Body of pancreas (tissue), 4 donors: ENCODE results near the gene SLC2A5. TPM values are rescaled to one million over a fixed set of nuclear protein-coding genes. Genes with fewer than 3 reads are reported as not detected.

Experiments used
- ATAC-seq: fragments of 150-250 bp; one replicate; pipeline ENCODE4 v1.9.1; 2016
- DNase-seq, 4 donors: peaks; one replicate each; pipeline ENCODE4 v3.0.0-alpha.2; 2019
- H3K27ac ChIP-seq, 4 donors: fragments of 200-600 bp; sonication (generic); 1 replicate in 3 of 4; 2 replicates in 1 of 4; pipeline versions ENCODE4 v1.5.1 to v1.6.1; 2016 to 2019; ENCODE audit warnings: mild to moderate bottlenecking in 1 of 4, mixed read lengths in 1 of 4, moderate library complexity in 1 of 4
- H3K27me3 ChIP-seq, 2 donors: fragments of 200-600 bp; sonication (generic); one replicate each; pipeline ENCODE4 v1.6.0; 2016; ENCODE audit warnings: mild to moderate bottlenecking in 1 of 2
- H3K36me3 ChIP-seq, 2 donors: fragments of 200-600 bp; sonication (generic); replicated peaks in 1 of 2; 2 replicates each; pipeline ENCODE4 v1.5.1; 2016; ENCODE audit warnings: low read depth in 2 of 2; ENCODE audit not compliant: insufficient read depth in 1 of 2
- H3K4me1 ChIP-seq: fragments of 200-600 bp; sonication (generic); one replicate; pipeline ENCODE4 v1.6.0; 2016
- H3K4me3 ChIP-seq, 2 donors: fragments of 200-600 bp; sonication (generic); 1 replicate in 1 of 2; 2 replicates in 1 of 2; pipeline ENCODE4 v1.5.1; 2016 to 2019
- H3K9me3 ChIP-seq, 3 donors: fragments of 200-600 bp; sonication (generic); 1 replicate in 2 of 3; 2 replicates in 1 of 3; pipeline ENCODE4 v1.5.1; 2016
- CTCF ChIP-seq, 7 experiments: fragments of 450-650 bp in 4 of 7; fragments of 200-600 bp in 3 of 7; sonication (generic) in 3 of 7; IDR thresholded peaks; one replicate each; pipeline ENCODE4 v1.5.1; 2016 to 2019; ENCODE audit warnings: antibody characterized with exemption in 7 of 7
- POLR2A ChIP-seq, 3 donors: fragments of 450-650 bp; IDR thresholded peaks; one replicate each; pipeline ENCODE4 v1.6.1; 2016; ENCODE audit warnings: antibody characterized with exemption in 3 of 3, mild to moderate bottlenecking in 2 of 3
- WGBS, 2 donors: methylation state at CpG; one replicate each; pipeline ENCODE4 v1.1.5; 2017; 5-methylcytosine and 5-hydroxymethylcytosine counted together
- intact Hi-C: fragments of 100-400 bp; cut with DNase I; formaldehyde crosslinking; loops from one replicate; pipeline ENCODE4 v1.15.1; 2023
- total RNA-seq, 2 donors: library from RNA; depleted of rRNA; stranded (reverse); fragments of >200 nt; gene quantifications; one replicate each; pipeline ENCODE4 v1.1.0, GENCODE V29; 2016

The SLC2A5 gene
- total RNA-seq, 2 donors from 2014 or later: under 0.01 to 0.26 TPM

- no peak for ATAC-seq
- TF ChIP-seq POLR2A (IDR thresholded peaks at IDR 0.05) (no peak), CTCF (IDR thresholded peaks at IDR 0.05) (no peak)
- intact Hi-C loops: no loop called here
Measured at GRCh38 chr1:9052272-9053049, 17.0 kb downstream of the SLC2A5 start.

GRCh38 chr1:9051379-9051778, 18.1 kb downstream of the SLC2A5 start:
- 50 to 67% methylated on average over 1 of the region's 1 CpG for WGBS, 2 donors
- Histone ChIP-seq H3K4me3 (no peak overlapping the region), H3K27me3 (no peaks in the 10 kb centered on the region), H3K4me1 (no peaks in the 10 kb centered on the region), H3K9me3 (no peaks in the 10 kb centered on the region), H3K36me3 (no peaks in the 10 kb centered on the region), H3K27ac (no peak overlapping the region)
- no peak for DNase-seq
- intact Hi-C loops: no loop called here
- TF ChIP-seq CTCF (IDR thresholded peaks at IDR 0.05): no peak
- TF ChIP-seq POLR2A (IDR thresholded peaks at IDR 0.05): no peak
- ATAC-seq: no peak

More at GRCh38 chr1:9052272-9053049, 17.0 kb downstream of the SLC2A5 start:
- no peak for DNase-seq
- Histone ChIP-seq H3K27me3 (no peaks in the 10 kb centered on the region), H3K4me3 (no peak overlapping the region), H3K36me3 (no peaks in the 10 kb centered on the region), H3K9me3 (no peaks in the 10 kb centered on the region), H3K4me1 (no peaks in the 10 kb centered on the region), H3K27ac (no peak overlapping the region)
- WGBS, 2 donors: 88 to 89% methylated on average over 6 of the region's 6 CpGs

GRCh38 chr1:9050803-9051202, 18.6 kb downstream of the SLC2A5 start:
- intact Hi-C loops: no loop called here
- ATAC-seq (no peak), DNase-seq (no peak)
- no peak for TF ChIP-seq CTCF (IDR thresholded peaks at IDR 0.05)
- TF ChIP-seq POLR2A (IDR thresholded peaks at IDR 0.05): no peak
- WGBS, 2 donors: 49 to 56% methylated on average over 3 of the region's 3 CpGs
- H3K27ac ChIP-seq: no peak overlapping the region
- H3K9me3 ChIP-seq: no peaks in the 10 kb centered on the region
- no peak overlapping the region for H3K4me3 ChIP-seq
- no peaks in the 10 kb centered on the region for H3K36me3 ChIP-seq
- no peaks in the 10 kb centered on the region for H3K27me3 ChIP-seq
- no peaks in the 10 kb centered on the region for H3K4me1 ChIP-seq

GRCh38 chr1:9048551-9048950, 20.9 kb downstream of the SLC2A5 start:
- TF ChIP-seq CTCF (IDR thresholded peaks at IDR 0.05) (no peak), POLR2A (IDR thresholded peaks at IDR 0.05) (no peak)
- Histone ChIP-seq H3K4me1 (no peaks in the 10 kb centered on the region), H3K27ac (no peak overlapping the region), H3K9me3 (no peaks in the 10 kb centered on the region), H3K27me3 (no peaks in the 10 kb centered on the region), H3K4me3 (no peak overlapping the region), H3K36me3 (no peaks in the 10 kb centered on the region)
- intact Hi-C loops: no loop called here
- DNase-seq: no peak
- no peak for ATAC-seq
- WGBS, 2 donors: 78 to 81% methylated on average over 7 of the region's 7 CpGs

- ATAC-seq (no peak), DNase-seq (no peak)
- H3K27ac ChIP-seq: no peak overlapping the region
- intact Hi-C loops: no loop called here
- no peaks in the 10 kb centered on the region for H3K4me1 ChIP-seq
- H3K4me3 ChIP-seq: no peak overlapping the region
- WGBS, 2 donors: 76 to 83% methylated on average over 1 to 2 of the region's 2 CpGs
- H3K27me3 ChIP-seq: no peaks in the 10 kb centered on the region
- TF ChIP-seq POLR2A (IDR thresholded peaks at IDR 0.05): no peak
- no peak for TF ChIP-seq CTCF (IDR thresholded peaks at IDR 0.05)
- H3K9me3 ChIP-seq: no peaks in the 10 kb centered on the region
- H3K36me3 ChIP-seq: no peaks in the 10 kb centered on the region
Measured at GRCh38 chr1:9047019-9047418, 22.4 kb downstream of the SLC2A5 start.
